A172 (cell line): ENCODE measurements around the gene PLXNB2. TPM values are rescaled to one million over a fixed set of nuclear protein-coding genes. Genes with fewer than 3 reads are reported as not detected.

Experiments used
- DNase-seq: peaks from one replicate; pipeline ENCODE4 v3.0.0-alpha.2; 2015; ENCODE audit warnings: low spot score
- total RNA-seq: library from RNA; depleted of rRNA; stranded (reverse); fragments of >200 nt; shearing (Covaris generic); gene quantifications from 2 replicates; pipeline ENCODE4 v1.2.3, GENCODE V29; 2014

PLXNB2 gene
- total RNA-seq, 1 experiment from 2014 or later = 64.9 TPM

- DNase-seq = no peak
These were observed 4.9 kb upstream of the PLXNB2 start for GRCh38 chr22:50312371-50312770.

GRCh38 chr22:50311606-50312351 lies 4.3 kb upstream of the PLXNB2 start:
- DNase-seq = no peak

- no peak for DNase-seq
These were observed 3.6 kb upstream of the PLXNB2 start for GRCh38 chr22:50310949-50311444.

GRCh38 chr22:50310031-50310722 lies 2.7 kb upstream of the PLXNB2 start:
- DNase-seq = no peak

GRCh38 chr22:50309601-50309991 lies 2.1 kb upstream of the PLXNB2 start:
- no peak for DNase-seq

GRCh38 chr22:50308986-50309600 lies 1.6 kb upstream of the PLXNB2 start:
- DNase-seq = no peak

- DNase-seq = peak; percentile 77
These were observed 1.1 kb upstream of the PLXNB2 start for GRCh38 chr22:50308597-50308935.

- DNase-seq = no peak
These were observed 597 bp upstream of the PLXNB2 start for GRCh38 chr22:50307890-50308596.

GRCh38 chr22:50305923-50306566 lies 1.4 kb downstream of the PLXNB2 start:
- DNase-seq = peak; percentile 90

- no peak for DNase-seq
These were observed 2.0 kb downstream of the PLXNB2 start for GRCh38 chr22:50305393-50305922.

GRCh38 chr22:50304528-50305392 lies 2.7 kb downstream of the PLXNB2 start:
- peak; percentile 48 for DNase-seq

- peak; percentile 43 for DNase-seq
These were observed 3.5 kb downstream of the PLXNB2 start for GRCh38 chr22:50303848-50304527.

GRCh38 chr22:50303515-50303847 lies 4.0 kb downstream of the PLXNB2 start:
- DNase-seq = no peak

GRCh38 chr22:50302564-50302963 lies 4.9 kb downstream of the PLXNB2 start:
- DNase-seq = no peak

GRCh38 chr22:50302041-50302541 lies 5.4 kb downstream of the PLXNB2 start:
- DNase-seq = peak; percentile 44

GRCh38 chr22:50301581-50301991 lies 5.9 kb downstream of the PLXNB2 start:
- DNase-seq = no peak

GRCh38 chr22:50300620-50301257 lies 6.7 kb downstream of the PLXNB2 start:
- DNase-seq = no peak

- DNase-seq = no peak
These were observed 7.4 kb downstream of the PLXNB2 start for GRCh38 chr22:50299785-50300619.
